Endothelial cell of umbilical vein (primary cell): Measurements from ENCODE around the gene ZRANB1. TPM values are rescaled to one million over a fixed set of nuclear protein-coding genes. Genes with fewer than 3 reads are reported as not detected.

Experiments
- Bru-seq: library from RNA; stranded (reverse); fragments of 400-500 nt; gene quantifications from one replicate; lab custom pipeline; 2021; lab: Mats Ljungman, UMichigan
- BruChase-seq, 2 experiments: library from RNA; stranded (reverse); fragments of 400-500 nt; gene quantifications; one replicate each; lab custom pipeline; 2021; lab: Mats Ljungman, UMichigan
- BruUV-seq: library from RNA; stranded (reverse); fragments of 400-500 nt; replicated peaks from 2 replicates; lab custom pipeline; 2021; lab: Mats Ljungman, UMichigan
- CTCF ChIA-PET: fragments of 300-600, 350-600 bp; sonication (Branson Sonifier 250); formaldehyde crosslinking; loops from one replicate; lab custom pipeline; 2021; ENCODE audit warnings: antibody characterized with exemption, inconsistent platforms; lab: Charles Lee
- POLR2A ChIA-PET: fragments of 300-600, 350-600 bp; sonication (Branson Sonifier 250); formaldehyde crosslinking; loops from one replicate; lab custom pipeline; 2021; ENCODE audit warnings: antibody characterized with exemption, inconsistent platforms; lab: Charles Lee
- DNase-seq: peaks from one replicate; pipeline ENCODE4 v3.0.0-alpha.2; 2011; ENCODE audit warnings: low read depth, low spot score
- FAIRE-seq: peaks from 2 replicates; lab custom pipeline; 2011; peaks lifted over from hg19 to GRCh38; lab: Jason Lieb, UNC
- H2AFZ ChIP-seq: 2 replicates; pipeline ENCODE4 v1.6.0; 2012; ENCODE audit warnings: low read depth, low read length, control low read depth, inconsistent platforms
- H3K27ac ChIP-seq: 2 replicates; pipeline ENCODE4 v1.5.1; 2011; ENCODE audit warnings: low read depth, mild to moderate bottlenecking, control low read depth, low read length, moderate library complexity; ENCODE audit not compliant: insufficient read depth
- H3K27me3 ChIP-seq, 2 experiments: 2 replicates each; pipeline versions ENCODE4 v1.6.0 to v1.6.1; 2011; ENCODE audit warnings: low read length in 2 of 2, mixed read lengths in 1 of 2; ENCODE audit not compliant: control insufficient read depth in 2 of 2, insufficient read depth in 2 of 2
- H3K36me3 ChIP-seq, 2 experiments: 2 replicates in 1 of 2; 3 replicates in 1 of 2; pipeline ENCODE4 v1.5.1; 2011; ENCODE audit warnings: low read length in 2 of 2, mild to moderate bottlenecking in 1 of 2, moderate library complexity in 1 of 2; ENCODE audit not compliant: control insufficient read depth in 2 of 2, insufficient read depth in 2 of 2; ENCODE audit errors: extremely low read depth in 1 of 2
- H3K4me1 ChIP-seq: 3 replicates; pipeline ENCODE4 v1.5.1; 2011; ENCODE audit warnings: mild to moderate bottlenecking, low read length; ENCODE audit not compliant: control insufficient read depth, insufficient read depth; ENCODE audit errors: extremely low read depth
- H3K4me2 ChIP-seq: 2 replicates; pipeline ENCODE4 v1.6.1; 2011; ENCODE audit warnings: low read length, control low read depth, mixed read lengths; ENCODE audit not compliant: insufficient read depth
- H3K4me3 ChIP-seq, 3 experiments: fragments of 200-600 bp in 1 of 3; sonication (generic), shearing (Covaris generic) in 1 of 3; replicated peaks in 1 of 3; 2 replicates each; pipeline ENCODE4 v1.5.1; 2011 to 2016; ENCODE audit warnings: control low read depth in 3 of 3, low read length in 3 of 3, mild to moderate bottlenecking in 2 of 3, inconsistent platforms in 1 of 3, low read depth in 1 of 3, moderate library complexity in 1 of 3; ENCODE audit not compliant: insufficient read depth in 1 of 3
- H3K79me2 ChIP-seq: 2 replicates; pipeline ENCODE4 v1.6.0; 2012; ENCODE audit warnings: low read length, inconsistent platforms; ENCODE audit not compliant: control insufficient read depth, insufficient read depth
- H3K9ac ChIP-seq: replicated peaks from 2 replicates; pipeline ENCODE3; 2011; ENCODE audit warnings: low read length, control low read depth; ENCODE audit not compliant: insufficient read depth; ENCODE audit errors: extremely low read depth
- H3K9me1 ChIP-seq: replicated peaks from 3 replicates; pipeline ENCODE4 v1.6.0; 2011; ENCODE audit warnings: mild to moderate bottlenecking, low read length; ENCODE audit not compliant: control insufficient read depth, insufficient read depth; ENCODE audit errors: extremely low read depth
- H3K9me3 ChIP-seq: replicated peaks from 2 replicates; pipeline ENCODE4 v1.5.1; 2012; ENCODE audit warnings: low read length, inconsistent platforms; ENCODE audit not compliant: control insufficient read depth, insufficient read depth
- H4K20me1 ChIP-seq: replicated peaks from 2 replicates; pipeline ENCODE3; 2011; ENCODE audit warnings: mild to moderate bottlenecking, low read length; ENCODE audit not compliant: control insufficient read depth, insufficient read depth; ENCODE audit errors: extremely low read depth
- EZH2 ChIP-seq: IDR thresholded peaks from 2 replicates; pipeline ENCODE4 v1.6.1; 2012; ENCODE audit warnings: borderline replicate concordance, low read depth, mild to moderate bottlenecking, moderate library complexity, low read length, inconsistent platforms; ENCODE audit not compliant: severe bottlenecking
- FOS ChIP-seq: IDR thresholded peaks from 2 replicates; pipeline ENCODE4 v1.6.1; 2011; ENCODE audit warnings: mild to moderate bottlenecking, low read length, moderate library complexity, borderline replicate concordance; ENCODE audit not compliant: insufficient read depth
- GATA2 ChIP-seq: IDR thresholded peaks from 2 replicates; pipeline ENCODE4 v1.7.0; 2011; ENCODE audit warnings: low read depth, mild to moderate bottlenecking, moderate library complexity, mixed read lengths, low read length; ENCODE audit not compliant: insufficient read length, insufficient read depth
- JUN ChIP-seq: IDR thresholded peaks from 2 replicates; pipeline ENCODE4 v1.6.1; 2011; ENCODE audit warnings: borderline replicate concordance, low read depth; ENCODE audit not compliant: insufficient read length, insufficient read depth
- MYC ChIP-seq: IDR thresholded peaks from one replicate; pipeline ENCODE4 v1.6.1; 2011; ENCODE audit warnings: mild to moderate bottlenecking, low read depth, low read length
- POLR2A ChIP-seq: IDR thresholded peaks from 2 replicates; pipeline ENCODE4 v1.6.1; 2012; ENCODE audit warnings: low read depth, mild to moderate bottlenecking, control low read depth, low read length
- POLR2AphosphoS5 ChIP-seq: IDR thresholded peaks from 2 replicates; pipeline ENCODE4 v1.6.1; 2012; ENCODE audit warnings: low read depth, mild to moderate bottlenecking, control low read depth, low read length, moderate library complexity; ENCODE audit not compliant: insufficient read depth
- dilution Hi-C: fragments of 300-500 bp; cut with MboI; formaldehyde crosslinking; loops from one replicate; pipeline ENCODE4 v1.15.0; 2019; ENCODE audit warnings: low sequenced_read_pairs; ENCODE audit not compliant: extremely low pct_ligation_motif_present
- intact Hi-C: fragments of 100-400 bp; cut with micrococcal nuclease; formaldehyde crosslinking; loops from one replicate; pipeline ENCODE4 v1.10.0; 2022
- long read RNA-seq: library from polyadenylated mRNA; stranded (forward); transcript quantifications from one replicate; pipeline ENCODE4 v2.0.0, GENCODE V29; 2021
- polyA minus RNA-seq, 3 experiments: library from RNA; depleted of rRNA, polyadenylated mRNA; stranded (reverse); fragments of >200 nt; gene quantifications; 1 replicate in 1 of 3; 2 replicates in 2 of 3; pipeline ENCODE4 v1.2.3, GENCODE V29; 2011
- polyA plus RNA-seq, 4 experiments: library from polyadenylated mRNA; depleted of rRNA in 3 of 4; stranded (reverse) in 3 of 4; unstranded in 1 of 4; fragments of >200 nt; gene quantifications; 2 replicates each; pipeline versions ENCODE4 v1.2.1 to v1.2.3, GENCODE V29; 2011 to 2012; ENCODE audit warnings: missing spikeins in 1 of 4
- total RNA-seq: library from RNA; stranded (reverse); gene quantifications from 2 replicates; pipeline ENCODE4 v1.2.3, GENCODE V29; 2021
- TF ChIP-seq, protein P1 (sequence below): IDR thresholded peaks from 2 replicates; pipeline ENCODE4 v1.6.1; 2011; ENCODE audit not compliant: insufficient read depth, insufficient read length
- TF ChIP-seq, protein P2 (sequence below), 2 donors: IDR thresholded peaks; 1 replicate in 1 of 2; 2 replicates in 1 of 2; pipeline ENCODE4 v1.5.1; 2011; ENCODE audit warnings: low read length in 2 of 2, mild to moderate bottlenecking in 2 of 2, moderate library complexity in 2 of 2, control low read depth in 1 of 2, inconsistent platforms in 1 of 2, low read depth in 1 of 2; ENCODE audit not compliant: insufficient read depth in 1 of 2; ENCODE audit errors: extremely low read depth in 1 of 2

The ZRANB1 gene
- total RNA-seq: 17.3 and 17.7 TPM in 2 replicates
- polyA plus RNA-seq: 5.0 and 6.2 TPM in 2 replicates
- polyA plus RNA-seq (2011; cell fraction: cytosol; rRNA removed): 8.7 and 9.2 TPM in 2 replicates
- polyA plus RNA-seq (2011; cell fraction: nucleus; rRNA removed): 9.4 and 10.9 TPM in 2 replicates
- polyA plus RNA-seq (2012): 10.2 and 11.7 TPM in 2 replicates
- polyA minus RNA-seq: 19.5 and 21.4 TPM in 2 replicates
- 14.8 TPM for polyA minus RNA-seq (2011; cell fraction: cytosol; rRNA and poly(A)+ RNA removed)
- polyA minus RNA-seq (2011; cell fraction: nucleus; rRNA and poly(A)+ RNA removed): 15.5 and 19.5 TPM in 2 replicates
- Bru-seq, nascent RNA: percentile 81 among the genes with signal in this experiment
- BruChase-seq, experiment 1, labeled RNA remaining after a 6-hour chase: percentile 84 among the genes with signal in this experiment
- percentile 86 among the genes with signal in this experiment for BruChase-seq, experiment 2, labeled RNA remaining after a 2-hour chase
- long read RNA-seq, full-length matches to known transcripts: 1 of 43 reads
- long read RNA-seq, partial matches to known transcripts: 6 of 43 reads
- long read RNA-seq, other reads (novel, unspliced or antisense): 36 of 43 reads

DNA sequence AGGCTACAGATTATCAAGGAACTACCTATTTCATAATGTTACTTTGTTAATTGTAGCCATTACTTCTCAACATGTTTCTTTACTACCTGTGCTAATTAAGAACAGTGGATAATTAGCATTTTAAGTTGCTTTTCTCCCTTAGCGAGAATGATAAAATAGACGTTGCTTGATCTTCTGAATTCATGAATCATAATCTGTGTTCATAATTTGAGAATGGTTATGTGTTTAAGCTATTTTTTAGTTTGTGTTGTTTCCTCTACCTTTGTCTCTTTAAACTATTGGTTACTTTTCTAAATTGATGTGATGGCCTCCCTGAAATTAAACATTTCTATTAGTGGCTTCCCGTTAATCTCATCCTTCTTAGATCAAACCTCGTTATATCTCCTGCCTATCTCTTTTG, at the start of gene ZRANB1:
TSS of gene ZRANB1 (plus strand) at position 301 of the 400 bp plus-strand sequence. CDS start 371 bp downstream, outside the sequence.
- CTCF ChIA-PET: no interaction called here
- Histone ChIP-seq H3K4me1 (no peaks in the 10 kb centered on the region), H3K9me1 (no peaks in the 10 kb centered on the region), H2AFZ (no peak within 1 kb of the TSS), H3K4me3 (no peak within 1 kb of the TSS), H3K4me2 (no peak within 1 kb of the TSS), H3K79me2 (peaks cover 88% of the 10 kb centered on the region), H3K9me3 (no peaks in the 10 kb centered on the region), H3K27me3 (no peaks in the 10 kb centered on the region), H4K20me1 (peaks cover 10% of the 10 kb centered on the region), H3K27ac (no peak within 1 kb of the TSS), H3K9ac (no peak within 1 kb of the TSS), H3K36me3 (peaks cover 0 to 2% of the 10 kb centered on the region in 2 experiments)
- POLR2A ChIA-PET: no interaction called here
- no TSS peak for BruUV-seq
- DNase-seq: no peak
- no peak for TF ChIP-seq JUN
- TF ChIP-seq FOS: no peak
- no peak for TF ChIP-seq GATA2
- no peak for TF ChIP-seq EZH2
- no peak for TF ChIP-seq MYC
- no peak for TF ChIP-seq POLR2A
- TF ChIP-seq, protein P1, sequence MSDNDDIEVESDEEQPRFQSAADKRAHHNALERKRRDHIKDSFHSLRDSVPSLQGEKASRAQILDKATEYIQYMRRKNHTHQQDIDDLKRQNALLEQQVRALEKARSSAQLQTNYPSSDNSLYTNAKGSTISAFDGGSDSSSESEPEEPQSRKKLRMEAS: no peak
- TF ChIP-seq, protein P2, sequence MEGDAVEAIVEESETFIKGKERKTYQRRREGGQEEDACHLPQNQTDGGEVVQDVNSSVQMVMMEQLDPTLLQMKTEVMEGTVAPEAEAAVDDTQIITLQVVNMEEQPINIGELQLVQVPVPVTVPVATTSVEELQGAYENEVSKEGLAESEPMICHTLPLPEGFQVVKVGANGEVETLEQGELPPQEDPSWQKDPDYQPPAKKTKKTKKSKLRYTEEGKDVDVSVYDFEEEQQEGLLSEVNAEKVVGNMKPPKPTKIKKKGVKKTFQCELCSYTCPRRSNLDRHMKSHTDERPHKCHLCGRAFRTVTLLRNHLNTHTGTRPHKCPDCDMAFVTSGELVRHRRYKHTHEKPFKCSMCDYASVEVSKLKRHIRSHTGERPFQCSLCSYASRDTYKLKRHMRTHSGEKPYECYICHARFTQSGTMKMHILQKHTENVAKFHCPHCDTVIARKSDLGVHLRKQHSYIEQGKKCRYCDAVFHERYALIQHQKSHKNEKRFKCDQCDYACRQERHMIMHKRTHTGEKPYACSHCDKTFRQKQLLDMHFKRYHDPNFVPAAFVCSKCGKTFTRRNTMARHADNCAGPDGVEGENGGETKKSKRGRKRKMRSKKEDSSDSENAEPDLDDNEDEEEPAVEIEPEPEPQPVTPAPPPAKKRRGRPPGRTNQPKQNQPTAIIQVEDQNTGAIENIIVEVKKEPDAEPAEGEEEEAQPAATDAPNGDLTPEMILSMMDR (IDR thresholded peaks at IDR 0.05; ENCODE audit: extremely low read depth in 1 of 2, insufficient read depth in 1 of 2, low read depth in 1 of 2, low read length in 2 of 2): no peak
- no peak for TF ChIP-seq POLR2AphosphoS5
- no peak for FAIRE-seq
- dilution Hi-C loops: no loop called here
- intact Hi-C loops: no loop called here
